8988T (cell line): ENCODE results near the gene NPEPL1.
A peak's percentile ranks its signal among the peaks of the same experiment; 100 is the strongest.

Source experiments
- DNase-seq: peaks from one replicate; pipeline ENCODE4 v3.0.0; 2011

The NPEPL1 gene

DNA sequence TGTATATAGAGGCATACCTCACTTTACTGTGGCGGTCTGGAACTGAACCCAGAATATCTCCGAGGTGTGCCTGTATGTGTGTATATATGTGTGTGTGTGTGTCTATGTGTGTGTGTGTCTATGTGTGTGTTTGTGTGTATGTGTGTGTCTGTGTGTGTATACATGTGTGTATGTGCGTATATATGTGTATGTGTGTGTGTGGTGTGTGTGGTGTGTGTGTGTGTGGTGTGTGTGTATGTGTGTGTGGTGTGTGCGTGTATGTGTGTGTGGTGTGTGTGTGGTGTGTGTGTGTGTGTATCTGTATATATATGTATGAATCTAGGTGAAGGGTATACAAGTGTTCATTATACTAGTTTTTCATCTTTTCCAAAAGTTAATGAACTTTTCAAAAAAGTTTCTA lies 4.2 kb upstream of the NPEPL1 start:
- DNase-seq = no peak

DNA sequence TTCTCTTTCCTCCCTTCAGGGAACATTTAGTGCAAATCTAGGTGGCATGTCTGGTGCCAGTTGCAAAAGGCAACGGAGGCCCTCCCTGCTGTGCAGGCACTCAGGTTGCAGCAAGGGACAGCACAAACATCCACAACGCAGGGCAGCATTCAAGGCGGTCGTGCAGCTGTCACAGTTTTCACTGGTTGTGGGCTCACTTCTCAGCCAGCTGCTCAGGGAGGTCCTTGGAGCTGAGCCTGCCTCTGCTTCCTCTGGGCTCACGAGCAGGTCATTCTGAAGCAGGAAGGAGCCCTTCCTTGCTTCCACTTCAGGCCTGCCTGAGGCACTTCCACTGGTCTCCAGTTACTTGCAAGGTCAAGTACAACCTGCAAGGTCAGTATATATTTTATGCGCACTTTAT lies 3.8 kb upstream of the NPEPL1 start:
- DNase-seq = no peak

GRCh38 chr20:58690396-58691135 lies 2.0 kb upstream of the NPEPL1 start:
- DNase-seq = no peak

GRCh38 chr20:58691773-58692578 lies 624 bp upstream of the NPEPL1 start:
- DNase-seq = no peak

DNA sequence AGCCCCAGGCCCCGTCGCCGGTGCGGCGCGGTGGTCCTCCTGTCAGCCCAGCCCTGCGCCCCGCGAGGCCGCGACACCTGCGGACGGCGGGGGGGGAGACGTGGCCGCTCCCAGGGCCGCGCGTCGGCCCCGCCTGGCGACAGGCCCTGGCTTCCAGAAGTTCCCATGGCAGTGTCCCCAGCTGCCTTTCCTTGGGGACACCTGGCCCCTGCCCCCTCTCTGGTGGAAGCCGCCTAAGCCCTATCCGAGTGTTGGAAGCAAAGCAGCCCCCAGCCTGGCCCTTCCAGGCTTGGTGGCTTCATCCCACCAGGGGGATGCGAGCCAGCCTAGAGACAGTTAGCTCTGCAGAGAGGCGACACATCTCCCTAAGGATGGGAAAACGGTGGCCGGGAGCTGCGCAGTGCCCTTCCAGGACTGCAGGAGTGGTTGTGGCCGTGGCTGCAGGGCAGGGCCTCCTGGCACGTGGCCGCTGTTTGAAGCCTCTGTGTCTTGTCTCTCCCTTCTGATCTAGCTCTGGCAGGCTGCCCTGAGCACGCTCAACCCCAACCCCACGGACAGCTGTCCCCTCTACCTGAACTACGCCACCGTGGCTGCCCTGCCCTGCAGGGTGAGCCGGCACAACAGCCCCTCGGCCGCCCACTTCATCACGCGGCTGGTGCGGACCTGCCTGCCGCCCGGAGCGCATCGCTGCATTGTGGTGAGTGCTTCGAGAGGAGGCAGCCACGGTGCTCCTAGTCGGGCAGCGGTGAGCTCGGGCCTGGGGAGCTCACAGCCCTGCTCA lies 816 bp downstream of the NPEPL1 start:
- DNase-seq = no peak

DNA sequence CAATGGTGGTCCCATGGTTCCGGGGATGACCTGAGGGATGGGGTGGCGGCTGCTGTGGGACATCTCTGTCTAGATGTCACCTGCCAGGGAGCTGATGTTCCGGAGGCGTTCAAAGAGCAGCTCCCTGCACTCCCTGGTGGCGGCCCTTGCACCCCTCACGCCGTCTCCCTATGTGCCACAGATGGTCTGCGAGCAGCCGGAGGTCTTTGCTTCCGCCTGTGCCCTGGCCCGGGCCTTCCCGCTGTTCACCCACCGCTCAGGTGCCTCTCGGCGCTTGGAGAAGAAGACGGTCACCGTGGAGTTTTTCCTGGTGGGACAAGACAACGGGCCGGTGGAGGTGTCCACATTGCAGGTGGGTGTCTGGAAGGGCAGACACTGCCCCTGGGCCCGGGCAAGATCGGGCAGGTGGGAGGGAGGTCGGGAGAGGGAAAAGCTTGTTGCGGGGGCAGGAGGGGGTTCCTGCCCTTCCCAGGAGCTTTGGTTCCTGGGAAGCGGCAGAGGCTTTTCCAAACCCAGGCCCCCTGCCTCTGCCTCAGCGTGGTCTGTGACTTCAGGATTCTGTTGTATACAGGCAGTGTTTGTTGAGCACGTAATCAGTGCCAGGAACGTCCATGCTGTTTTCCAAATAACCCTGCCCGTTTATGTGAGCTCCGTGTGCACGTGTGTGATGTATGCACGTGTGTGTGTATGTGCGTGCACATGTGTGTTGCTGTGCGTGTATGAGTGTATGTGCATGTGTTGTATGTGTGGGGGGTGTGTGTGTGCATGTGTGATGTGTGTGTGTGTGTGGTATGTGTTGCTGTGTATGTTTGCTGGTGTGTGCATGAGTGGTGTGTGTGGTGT lies 1.9 kb downstream of the NPEPL1 start:
- DNase-seq = no peak

GRCh38 chr20:58695084-58695722 lies 2.6 kb downstream of the NPEPL1 start:
- no peak for DNase-seq

GRCh38 chr20:58695895-58696375 lies 3.3 kb downstream of the NPEPL1 start:
- no peak for DNase-seq

- peak; percentile 30 for DNase-seq
These were observed 3.9 kb downstream of the NPEPL1 start for GRCh38 chr20:58696411-58696961.

- DNase-seq = peak; percentile 14
These were observed 4.7 kb downstream of the NPEPL1 start for GRCh38 chr20:58697201-58697866.

DNA sequence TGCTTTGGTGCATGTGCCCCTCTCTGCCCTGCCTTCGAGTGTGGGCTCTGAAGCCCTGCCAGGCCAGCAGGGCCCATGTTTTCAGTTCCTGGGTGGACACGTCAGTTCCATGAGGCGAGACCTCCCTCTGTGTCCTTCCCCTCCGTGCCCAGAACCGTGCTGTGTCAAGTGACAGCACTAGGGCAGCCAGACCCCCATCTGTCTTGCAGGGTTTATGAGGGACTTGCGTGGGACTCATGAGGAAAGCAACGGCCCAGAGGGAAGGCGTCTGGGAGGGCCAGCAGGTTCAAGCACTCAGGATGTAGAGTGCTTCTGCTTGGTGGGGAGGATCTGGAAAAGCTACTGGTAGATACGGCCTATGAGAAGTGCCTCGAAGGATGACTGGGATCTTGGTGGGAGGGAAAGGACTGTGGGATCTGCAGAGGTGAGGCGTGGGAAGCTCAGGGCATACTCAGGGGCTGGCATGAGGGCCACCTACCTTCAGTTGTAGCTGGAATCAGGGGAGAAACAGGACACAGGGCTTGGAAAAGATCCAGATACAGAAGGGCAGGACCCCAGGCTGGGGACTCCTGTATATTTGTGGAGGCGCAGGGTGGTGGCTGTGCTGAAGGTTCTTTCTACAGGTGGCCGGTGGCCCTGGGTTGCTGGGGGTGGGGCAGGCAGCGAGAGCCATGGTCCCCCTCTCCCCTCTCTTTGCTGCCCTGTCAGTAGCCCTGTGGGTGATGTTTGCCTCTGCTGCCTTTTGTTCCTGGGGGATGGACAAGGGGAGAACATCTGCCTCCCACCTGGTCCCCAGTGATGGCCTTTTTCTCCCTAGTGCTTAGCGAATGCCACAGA lies 5.5 kb downstream of the NPEPL1 start:
- peak; percentile 17 for DNase-seq

DNA sequence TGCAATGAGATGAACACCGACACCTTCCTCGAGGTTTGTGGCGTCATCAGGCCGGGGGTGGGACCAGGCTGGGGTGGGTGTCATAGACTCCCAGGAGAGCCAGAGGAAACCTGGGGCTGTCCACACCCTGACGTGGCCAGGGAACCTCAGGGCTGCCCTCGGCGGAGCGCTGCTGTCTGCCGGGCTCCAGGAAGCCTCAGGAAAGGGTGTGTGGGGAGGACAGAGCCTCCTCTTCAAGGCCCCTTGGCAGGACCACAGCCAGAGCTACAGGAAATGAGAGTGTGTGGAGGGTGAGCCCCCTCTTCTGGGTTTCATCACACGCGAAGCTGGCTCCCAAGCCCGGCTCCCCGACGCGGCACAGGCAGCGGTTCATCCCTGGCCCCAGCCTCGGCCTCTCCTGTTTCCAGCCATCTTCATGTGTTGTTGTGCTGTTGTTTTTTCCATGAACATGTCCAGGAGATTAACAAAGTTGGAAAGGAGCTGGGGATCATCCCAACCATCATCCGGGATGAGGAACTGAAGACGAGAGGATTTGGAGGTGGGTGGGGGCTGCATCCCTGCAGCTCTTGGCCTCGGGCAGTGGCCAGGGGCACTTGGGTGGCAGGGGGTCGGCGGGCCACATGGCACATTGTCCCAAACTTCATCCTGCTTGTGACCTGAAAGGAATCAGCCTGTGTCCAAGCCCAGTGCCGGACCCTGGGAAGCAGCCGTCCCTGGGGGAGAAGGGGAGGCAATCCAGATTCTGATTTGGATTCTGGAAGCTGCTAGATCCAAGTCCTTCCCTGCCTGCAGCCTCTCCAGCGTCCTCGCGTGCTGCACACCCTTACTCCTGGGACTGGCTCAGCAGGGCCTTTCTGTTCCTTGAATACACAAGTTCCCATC lies 6.4 kb downstream of the NPEPL1 start:
- peak; percentile 18 for DNase-seq

DNA sequence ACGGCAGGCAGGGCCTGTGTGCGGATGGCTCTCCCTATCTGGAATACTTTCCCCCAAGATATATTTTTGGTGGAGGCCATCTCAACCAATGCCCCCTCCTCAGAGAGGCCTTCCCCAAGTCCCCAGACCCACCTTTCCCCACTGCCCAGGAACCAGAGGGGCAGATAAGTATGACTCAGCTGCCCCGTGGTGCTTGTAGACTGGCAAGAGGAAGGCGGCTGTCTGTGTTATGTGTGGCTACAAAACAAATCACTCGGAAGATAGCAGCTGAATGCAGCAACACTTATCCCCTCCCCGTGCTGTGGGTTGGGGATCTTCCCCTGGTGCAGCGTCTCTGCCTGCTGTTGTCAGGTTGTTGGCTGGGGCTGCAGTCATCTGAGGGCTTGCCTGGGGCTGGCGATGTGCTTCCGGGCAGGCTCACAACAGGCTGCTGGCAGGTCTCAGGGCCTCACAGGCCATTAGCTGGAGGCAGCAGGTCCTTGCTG lies 7.1 kb downstream of the NPEPL1 start:
- no peak for DNase-seq

- DNase-seq = peak; percentile 19
These were observed 7.7 kb downstream of the NPEPL1 start for GRCh38 chr20:58700121-58700821.

GRCh38 chr20:58700823-58701222 lies 8.2 kb downstream of the NPEPL1 start:
- DNase-seq = peak; percentile 24

GRCh38 chr20:58701431-58702160 lies 9.0 kb downstream of the NPEPL1 start:
- DNase-seq = peak; percentile 17

GRCh38 chr20:58702161-58702510 lies 9.5 kb downstream of the NPEPL1 start:
- peak; percentile 18 for DNase-seq
